ENCODE data around the gene SPZ1.

DNA sequence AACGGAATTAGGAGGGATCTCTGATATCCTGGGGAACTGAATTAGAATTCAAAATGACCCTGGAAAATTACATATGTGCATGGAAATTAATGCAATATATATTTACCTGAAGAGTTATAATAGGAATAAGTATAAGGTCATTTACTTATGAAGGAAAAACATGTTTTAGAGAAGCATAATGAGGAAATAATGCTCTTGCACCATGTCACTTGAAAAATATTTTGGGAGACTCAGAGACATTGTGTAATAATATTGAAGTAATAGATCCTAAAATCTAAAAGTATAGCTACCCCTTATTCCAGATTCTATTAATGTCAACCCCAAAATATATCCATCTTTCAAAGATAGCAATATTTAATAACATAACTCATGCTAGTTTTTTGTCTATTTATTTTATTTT, 28.4 kb downstream of the SPZ1 start:
- TF ChIP-seq, protein P1, sequence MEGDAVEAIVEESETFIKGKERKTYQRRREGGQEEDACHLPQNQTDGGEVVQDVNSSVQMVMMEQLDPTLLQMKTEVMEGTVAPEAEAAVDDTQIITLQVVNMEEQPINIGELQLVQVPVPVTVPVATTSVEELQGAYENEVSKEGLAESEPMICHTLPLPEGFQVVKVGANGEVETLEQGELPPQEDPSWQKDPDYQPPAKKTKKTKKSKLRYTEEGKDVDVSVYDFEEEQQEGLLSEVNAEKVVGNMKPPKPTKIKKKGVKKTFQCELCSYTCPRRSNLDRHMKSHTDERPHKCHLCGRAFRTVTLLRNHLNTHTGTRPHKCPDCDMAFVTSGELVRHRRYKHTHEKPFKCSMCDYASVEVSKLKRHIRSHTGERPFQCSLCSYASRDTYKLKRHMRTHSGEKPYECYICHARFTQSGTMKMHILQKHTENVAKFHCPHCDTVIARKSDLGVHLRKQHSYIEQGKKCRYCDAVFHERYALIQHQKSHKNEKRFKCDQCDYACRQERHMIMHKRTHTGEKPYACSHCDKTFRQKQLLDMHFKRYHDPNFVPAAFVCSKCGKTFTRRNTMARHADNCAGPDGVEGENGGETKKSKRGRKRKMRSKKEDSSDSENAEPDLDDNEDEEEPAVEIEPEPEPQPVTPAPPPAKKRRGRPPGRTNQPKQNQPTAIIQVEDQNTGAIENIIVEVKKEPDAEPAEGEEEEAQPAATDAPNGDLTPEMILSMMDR (conservative IDR thresholded peaks at IDR 0.05) = no peak
- TF ChIP-seq EZH2 (IDR thresholded peaks at IDR 0.05; ENCODE audit: low read depth) = no peak
